ENCODE data around the gene TAF1C. TPM values are rescaled to one million over a fixed set of nuclear protein-coding genes. Genes with fewer than 3 reads are reported as not detected.

Gene TAF1C
- total and polyA plus RNA-seq, 2 of the 8 experiments (the other 6 are each of a cell fraction or from before 2014, with no cell fraction given) = 44.6 to 63.8 TPM

- TF ChIP-seq CHD7 (IDR thresholded peaks at IDR 0.05; ENCODE audit: insufficient replicate concordance, low read length) = no peak
- no peak for TF ChIP-seq KDM4A (IDR thresholded peaks at IDR 0.05; ENCODE audit: low read depth, low read length, severe bottlenecking)
- no peak for TF ChIP-seq RNF2 (IDR thresholded peaks at IDR 0.05; ENCODE audit: borderline replicate concordance, low read depth, low read length, missing control alignments, poor library complexity, severe bottlenecking)
- no peak for TF ChIP-seq GABPA (IDR thresholded peaks at IDR 0.05; ENCODE audit: borderline replicate concordance, insufficient read depth, low read length)
- no peak for TF ChIP-seq SP4 (IDR thresholded peaks at IDR 0.05; ENCODE audit: low read length)
- no peak for TF ChIP-seq TAF1 (IDR thresholded peaks at IDR 0.05; ENCODE audit: low read depth, low read length)
- TF ChIP-seq CREB1 (IDR thresholded peaks at IDR 0.05) = no peak
- TF ChIP-seq RFX5 (IDR thresholded peaks at IDR 0.05; ENCODE audit: borderline replicate concordance, low read depth, low read length) = no peak
- no peak for TF ChIP-seq BCL11A (IDR thresholded peaks at IDR 0.05; ENCODE audit: low read depth in 2 of 2, low read length in 2 of 2)
- no peak for TF ChIP-seq BACH1 (IDR thresholded peaks at IDR 0.05; ENCODE audit: low read length)
Measured at GRCh38 chr16:84195201-84196093, 8.6 kb upstream of the TAF1C start (continued).
